HG02588 (cell line): ENCODE measurements around the gene KLF2.

Experiments used
- ATAC-seq: cut with Tn5 transposase; IDR thresholded peaks from one replicate; pipeline ENCODE4 v1.9.1; 2021; ENCODE audit warnings: mild to moderate bottlenecking, moderate library complexity; ENCODE audit not compliant: unreplicated experiment

KLF2 gene

GRCh38 chr19:16363133-16363851 is 38.7 kb downstream of the KLF2 start:
- no peak for ATAC-seq

DNA sequence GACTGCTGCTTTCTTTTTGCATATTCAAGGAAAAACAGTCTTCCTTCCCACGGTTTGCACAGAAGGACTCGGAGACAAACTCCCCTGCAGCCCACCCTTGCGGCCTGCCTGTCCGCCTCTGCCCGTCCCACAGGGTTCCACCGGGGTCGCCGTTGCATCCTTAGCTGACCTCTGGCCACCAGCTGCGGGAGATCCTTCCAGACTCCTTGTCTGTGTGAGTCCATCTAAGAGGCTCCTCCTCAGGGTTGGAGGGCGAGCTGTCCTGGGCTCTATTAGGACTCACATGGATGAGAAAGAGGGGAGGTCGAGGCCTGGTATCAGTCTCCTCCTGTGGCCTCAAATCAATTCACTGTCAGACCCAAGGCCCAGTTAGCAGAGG is 39.2 kb downstream of the KLF2 start:
- ATAC-seq: no peak

GRCh38 chr19:16364231-16364865 is 39.7 kb downstream of the KLF2 start:
- no peak for ATAC-seq

DNA sequence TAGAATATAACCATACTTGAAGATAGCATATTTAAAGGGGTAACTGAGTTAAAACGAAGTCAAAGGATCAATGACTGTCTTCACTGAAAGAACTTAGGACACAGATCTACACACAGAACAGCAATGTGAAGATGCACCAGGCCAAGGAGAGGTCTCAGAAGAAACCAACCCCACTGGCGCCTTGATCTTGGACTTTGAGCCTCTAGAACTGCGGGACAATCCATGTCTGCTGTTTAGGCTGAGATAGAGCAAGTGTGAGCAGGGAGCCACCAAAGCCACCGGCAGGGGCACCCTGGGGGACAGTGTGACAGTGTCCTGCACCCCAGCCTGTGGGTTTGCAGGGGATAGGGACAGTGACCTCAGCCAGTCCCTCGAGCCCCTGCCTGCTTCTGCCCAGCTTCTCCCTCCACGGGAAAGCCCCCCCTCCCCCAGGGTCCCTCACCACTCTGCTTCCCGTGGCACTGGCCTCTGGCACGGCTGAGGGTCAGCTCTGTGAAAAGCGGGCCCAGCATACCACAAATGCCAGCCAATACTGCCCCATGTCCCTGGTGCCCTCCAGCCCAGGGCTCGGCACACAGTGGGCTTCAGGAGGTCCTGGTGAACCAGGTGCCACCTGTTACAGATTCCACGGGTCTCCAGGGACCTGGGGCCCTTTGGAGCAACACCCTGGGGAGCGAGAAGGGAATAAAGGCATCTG is 40.8 kb downstream of the KLF2 start:
- no peak for ATAC-seq

GRCh38 chr19:16366056-16366432 is 41.4 kb downstream of the KLF2 start:
- no peak for ATAC-seq

- ATAC-seq: no peak
These were observed 42.0 kb downstream of the KLF2 start for GRCh38 chr19:16366433-16367260.

DNA sequence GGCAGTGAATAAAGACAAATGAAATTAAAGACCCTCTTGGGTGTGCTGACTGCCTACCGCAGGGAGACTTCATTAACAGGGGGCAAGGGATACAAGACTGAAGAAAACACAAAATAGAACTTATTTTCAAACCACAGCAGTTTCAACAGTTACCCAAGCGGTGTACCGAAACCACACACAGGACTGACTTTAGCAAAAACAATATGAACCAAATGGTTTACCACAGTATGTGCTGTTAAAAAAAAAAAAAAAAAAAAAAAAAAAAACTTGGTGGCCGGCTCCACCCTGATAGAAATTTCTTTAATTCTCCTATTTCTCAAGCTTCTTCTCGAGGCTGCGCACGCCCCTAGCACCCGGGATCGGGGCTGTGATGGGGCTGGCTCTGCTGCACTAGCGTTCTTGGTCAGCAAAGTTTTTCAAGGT is 42.6 kb downstream of the KLF2 start:
- no peak for ATAC-seq

- no peak for ATAC-seq
These were observed 44.0 kb downstream of the KLF2 start for GRCh38 chr19:16368385-16369305.

DNA sequence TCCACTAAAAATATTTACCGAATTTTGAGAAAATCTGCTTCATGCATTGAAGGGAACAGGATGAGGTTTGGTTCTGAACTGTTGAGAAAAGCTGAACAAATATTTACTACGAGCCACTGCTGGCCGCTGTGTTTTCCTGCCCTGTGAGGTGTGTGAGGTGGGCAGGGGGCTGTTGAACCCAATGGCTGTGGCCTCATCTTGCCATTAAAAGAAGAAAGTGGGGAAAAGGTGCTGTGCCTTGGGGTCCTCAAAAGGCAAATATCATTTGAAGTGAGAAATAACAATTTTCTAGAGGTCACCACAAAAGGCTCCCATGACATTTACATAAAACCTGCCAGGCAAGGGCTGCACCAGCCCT is 44.7 kb downstream of the KLF2 start:
- no peak for ATAC-seq

DNA sequence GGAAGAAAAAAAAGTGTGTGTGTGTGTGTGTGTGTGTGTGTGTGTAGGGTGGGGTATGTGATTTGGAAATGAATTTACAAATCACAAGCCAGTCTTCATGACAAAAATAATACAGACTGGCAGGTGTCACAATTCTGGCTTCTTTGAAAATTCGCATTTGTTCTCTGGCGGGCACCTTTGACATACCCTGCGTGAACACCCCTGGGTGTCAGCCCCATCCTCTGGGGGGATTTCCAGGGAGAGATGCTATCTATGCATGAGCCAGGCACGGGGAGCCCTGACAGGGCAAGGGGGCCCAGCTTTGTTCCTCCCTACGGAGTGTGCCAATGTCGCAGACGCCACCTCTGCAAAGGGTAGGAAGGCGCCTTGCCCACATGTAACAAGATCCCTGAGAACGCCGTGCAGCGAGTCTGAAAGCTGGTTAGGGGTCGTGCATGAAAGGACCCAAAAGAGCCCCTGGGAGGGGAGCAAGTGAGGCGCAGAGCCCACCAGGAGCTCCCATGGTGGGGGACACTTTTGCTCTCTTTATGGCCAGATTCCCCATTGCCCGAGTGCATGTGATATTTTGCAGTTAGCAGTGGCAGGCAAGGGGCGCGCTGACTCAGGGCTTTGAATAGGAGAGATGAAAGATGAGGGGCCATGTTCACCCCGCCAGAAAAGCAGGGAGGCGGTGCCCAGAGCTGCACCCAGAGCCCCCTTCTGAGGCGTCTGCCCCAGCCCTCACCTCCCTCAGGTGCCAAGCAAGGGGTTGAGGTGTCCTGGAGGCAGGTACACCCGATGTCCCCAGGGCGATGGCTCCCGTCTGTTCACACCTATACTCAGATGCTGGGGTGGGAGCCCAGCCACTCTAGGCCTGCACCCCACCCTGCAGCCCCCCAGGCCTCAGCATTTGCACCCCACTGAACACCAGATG is 45.3 kb downstream of the KLF2 start:
- ATAC-seq: no peak

DNA sequence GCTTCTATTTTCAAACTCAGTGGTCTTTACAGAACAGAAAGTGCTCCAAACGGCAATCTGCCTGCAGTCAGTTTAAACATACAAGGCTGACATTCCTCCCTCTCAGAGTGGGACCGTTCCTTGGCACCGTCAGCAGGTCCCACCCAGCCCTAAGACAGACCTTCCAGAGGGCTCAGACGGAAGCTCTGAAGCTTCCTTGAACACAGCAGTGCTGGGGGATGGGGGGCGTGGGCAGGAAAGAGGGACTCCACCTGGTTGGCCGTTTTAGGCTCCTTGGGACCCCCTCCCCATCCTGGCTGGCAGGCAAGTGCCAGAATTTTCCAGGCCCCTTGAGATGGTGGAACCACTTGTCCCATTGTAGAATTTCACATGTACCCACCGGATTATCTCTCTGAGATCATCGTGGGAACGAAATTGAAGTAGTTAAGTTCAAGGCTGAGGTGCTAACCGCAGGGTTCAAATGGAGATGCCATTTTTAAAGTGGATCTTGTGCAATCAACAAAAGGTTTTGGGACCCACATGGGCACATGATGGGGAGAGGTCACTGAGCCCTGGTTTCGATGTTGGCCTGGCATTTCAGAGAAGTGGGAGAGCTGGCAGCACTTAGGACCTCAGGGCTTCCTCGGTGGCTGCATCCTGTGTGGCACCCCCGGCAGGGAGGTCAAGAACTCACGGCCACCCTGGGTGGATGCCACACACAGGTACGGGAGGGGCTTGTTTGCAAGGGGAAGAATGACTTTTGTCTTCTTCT is 46.2 kb downstream of the KLF2 start:
- ATAC-seq: no peak

GRCh38 chr19:16371540-16371986 is 46.9 kb downstream of the KLF2 start:
- ATAC-seq: peak; percentile 61

DNA sequence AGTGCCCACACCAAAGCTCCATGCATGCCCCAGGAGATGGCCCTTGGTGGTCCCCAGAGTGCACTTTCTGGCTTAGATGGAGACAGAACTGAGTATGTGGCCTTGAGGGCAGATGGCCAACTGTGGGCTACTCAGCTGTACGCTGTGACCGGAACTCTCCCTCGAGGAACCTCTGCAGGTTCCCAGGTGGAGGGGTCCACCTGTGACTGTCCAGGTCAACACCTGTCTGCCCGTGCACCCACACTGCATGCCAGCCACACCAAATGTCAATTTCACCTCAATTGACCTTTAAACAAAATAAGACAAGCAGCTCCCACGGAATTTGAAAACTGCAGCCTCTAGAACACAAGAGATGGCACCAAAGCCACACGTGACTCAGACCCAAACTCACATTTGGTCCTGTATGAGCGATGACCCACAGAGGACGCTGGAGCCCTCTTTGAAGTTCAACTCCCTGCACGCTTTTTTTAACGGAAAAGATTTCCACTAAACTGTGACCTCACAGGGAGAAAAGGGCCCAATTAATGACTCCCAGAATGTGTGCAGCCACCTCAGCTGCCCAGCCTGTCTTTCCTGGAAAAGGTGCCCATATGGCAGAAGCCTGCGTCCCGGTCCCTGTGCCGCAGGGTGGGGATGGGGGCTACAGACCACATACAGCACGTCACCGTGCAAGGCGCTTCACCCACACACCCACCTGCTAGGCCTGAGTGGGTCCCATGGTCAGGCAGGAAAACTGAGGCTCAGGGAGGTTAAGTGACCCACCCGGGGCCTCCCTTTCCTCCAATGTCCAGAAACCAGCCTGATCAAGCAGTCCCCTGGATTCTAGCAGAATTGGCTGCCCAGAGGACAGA is 47.7 kb downstream of the KLF2 start:
- ATAC-seq: peak; percentile 16

- ATAC-seq: no peak
These were observed 48.5 kb downstream of the KLF2 start for GRCh38 chr19:16373079-16373478.

GRCh38 chr19:16373532-16373931 is 48.9 kb downstream of the KLF2 start:
- ATAC-seq: no peak

GRCh38 chr19:16373989-16374388 is 49.4 kb downstream of the KLF2 start:
- ATAC-seq: no peak

- ATAC-seq: no peak
These were observed 49.8 kb downstream of the KLF2 start for GRCh38 chr19:16374436-16374835.
